ENCODE results near the gene TMEM132D.

Gene TMEM132D

DNA sequence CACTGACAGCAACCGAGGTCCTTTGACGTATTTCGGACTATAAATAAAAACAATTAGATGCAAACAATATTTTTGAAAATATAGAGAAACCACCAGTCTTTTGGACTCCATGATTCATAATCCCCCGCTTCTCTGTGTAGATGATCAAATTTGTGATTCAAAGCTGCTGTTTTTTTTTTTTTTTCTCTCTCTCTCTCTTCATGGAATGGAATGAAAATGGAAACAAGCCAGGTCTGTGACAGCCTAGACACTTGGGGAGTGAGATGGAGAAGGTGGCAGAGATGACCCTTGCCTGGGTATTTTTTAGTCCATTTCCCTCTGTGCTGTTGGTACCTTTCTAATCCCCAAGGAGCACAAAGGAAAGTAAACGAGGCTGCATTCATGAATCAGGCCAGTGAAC, 802.0 kb downstream of the TMEM132D start:
- no peak for TF ChIP-seq CTCF (IDR thresholded peaks at IDR 0.05; ENCODE audit: low read depth, low read length)
- no peak for DNase-seq (ENCODE audit: extremely low read depth, low read depth)

- DNase-seq (ENCODE audit: extremely low read depth, low read depth), result no peak
These were observed 802.4 kb downstream of the TMEM132D start for GRCh38 chr12:129101404-129101803.

DNA sequence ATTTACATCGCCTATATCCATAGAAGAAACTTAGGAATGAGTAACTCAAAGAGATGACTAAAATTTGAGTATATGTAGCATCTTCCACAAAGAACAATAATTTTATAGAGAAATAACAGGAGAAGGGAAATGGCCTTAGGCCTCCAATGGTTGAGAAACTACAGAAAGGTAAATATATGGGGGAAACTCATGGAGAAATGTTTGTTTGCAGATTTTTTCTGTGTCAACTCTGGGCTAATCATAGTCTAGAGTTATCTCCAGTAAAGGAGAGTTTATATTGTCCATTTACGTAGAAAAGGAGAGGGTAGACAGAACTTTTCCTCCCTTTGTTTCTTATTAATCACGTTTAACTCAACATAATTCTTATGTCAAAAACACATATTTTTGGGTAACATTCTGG, 806.4 kb downstream of the TMEM132D start:
- no peak for DNase-seq (ENCODE audit: extremely low read depth, low read depth)
- no peak for TF ChIP-seq CTCF (IDR thresholded peaks at IDR 0.05; ENCODE audit: low read depth, low read length)

More at GRCh38 chr12:129101404-129101803, 802.4 kb downstream of the TMEM132D start:
- no peak for TF ChIP-seq CTCF (IDR thresholded peaks at IDR 0.05; ENCODE audit: low read depth, low read length)

DNA sequence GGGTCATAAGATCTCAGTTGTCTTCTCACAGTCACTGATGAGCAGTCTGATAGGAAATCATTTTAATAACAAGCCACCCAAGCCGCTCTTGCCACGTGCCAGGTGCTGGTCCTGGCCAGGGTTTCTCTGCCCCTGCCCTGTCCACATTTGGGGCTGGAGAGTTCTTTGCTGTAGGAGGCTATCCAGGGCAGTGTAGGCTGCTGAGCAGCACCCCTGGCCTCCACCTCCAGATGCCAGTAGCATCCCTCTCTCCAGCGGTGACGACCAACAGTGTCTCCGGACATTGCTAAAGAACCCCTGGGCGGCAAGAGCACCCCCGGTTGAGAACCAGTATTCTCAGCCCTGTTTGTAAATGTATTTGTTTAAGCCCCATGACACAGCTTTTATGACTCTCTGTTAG, 806.9 kb downstream of the TMEM132D start:
- DNase-seq (ENCODE audit: extremely low read depth, low read depth), result no peak
- TF ChIP-seq CTCF (IDR thresholded peaks at IDR 0.05; ENCODE audit: low read depth, low read length), result no peak

DNA sequence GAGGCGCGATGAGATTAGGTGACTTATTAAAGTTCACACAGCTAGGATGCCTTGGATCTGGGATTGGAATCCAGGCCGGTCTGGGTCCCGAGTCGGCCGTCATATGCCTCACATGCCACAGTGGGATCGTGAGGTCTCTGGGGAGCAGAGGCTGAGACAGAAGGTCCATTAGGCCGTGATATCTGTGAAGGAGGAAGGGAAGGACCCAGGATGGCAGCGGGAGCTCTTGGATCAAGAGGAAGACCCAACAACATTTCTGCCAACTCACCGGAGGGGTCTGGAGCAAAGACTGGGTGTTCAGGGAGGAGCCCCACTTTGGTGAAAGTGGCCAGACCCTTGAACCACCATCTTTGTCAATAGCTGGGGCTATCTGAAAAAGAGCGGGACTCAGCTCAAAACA, 807.6 kb downstream of the TMEM132D start:
- TF ChIP-seq CTCF (IDR thresholded peaks at IDR 0.05; ENCODE audit: low read depth, low read length), result no peak
- no peak for DNase-seq (ENCODE audit: extremely low read depth, low read depth)

- TF ChIP-seq CTCF (IDR thresholded peaks at IDR 0.05; ENCODE audit: low read depth, low read length), result no peak
- no peak for DNase-seq (ENCODE audit: extremely low read depth, low read depth)
These were observed 814.2 kb downstream of the TMEM132D start for GRCh38 chr12:129089576-129089975.

GRCh38 chr12:129084875-129085826, 818.7 kb downstream of the TMEM132D start:
- no peak for TF ChIP-seq CTCF (IDR thresholded peaks at IDR 0.05; ENCODE audit: low read depth, low read length)
- DNase-seq (ENCODE audit: extremely low read depth, low read depth), result no peak
